Embryonic facial prominence (tissue), 1 donor: ENCODE results near the gene PRDX2.
"Not testable (repeated sequence)": the region's sequence is repeated elsewhere in the genome, so short reads cannot be mapped to it uniquely, and the experiment has no call there.

ENCODE experiments used
- DNase-seq: peaks from one replicate; pipeline ENCODE4 v3.0.0-alpha.2; 2016; ENCODE audit errors: extremely low spot score

Gene PRDX2

DNA sequence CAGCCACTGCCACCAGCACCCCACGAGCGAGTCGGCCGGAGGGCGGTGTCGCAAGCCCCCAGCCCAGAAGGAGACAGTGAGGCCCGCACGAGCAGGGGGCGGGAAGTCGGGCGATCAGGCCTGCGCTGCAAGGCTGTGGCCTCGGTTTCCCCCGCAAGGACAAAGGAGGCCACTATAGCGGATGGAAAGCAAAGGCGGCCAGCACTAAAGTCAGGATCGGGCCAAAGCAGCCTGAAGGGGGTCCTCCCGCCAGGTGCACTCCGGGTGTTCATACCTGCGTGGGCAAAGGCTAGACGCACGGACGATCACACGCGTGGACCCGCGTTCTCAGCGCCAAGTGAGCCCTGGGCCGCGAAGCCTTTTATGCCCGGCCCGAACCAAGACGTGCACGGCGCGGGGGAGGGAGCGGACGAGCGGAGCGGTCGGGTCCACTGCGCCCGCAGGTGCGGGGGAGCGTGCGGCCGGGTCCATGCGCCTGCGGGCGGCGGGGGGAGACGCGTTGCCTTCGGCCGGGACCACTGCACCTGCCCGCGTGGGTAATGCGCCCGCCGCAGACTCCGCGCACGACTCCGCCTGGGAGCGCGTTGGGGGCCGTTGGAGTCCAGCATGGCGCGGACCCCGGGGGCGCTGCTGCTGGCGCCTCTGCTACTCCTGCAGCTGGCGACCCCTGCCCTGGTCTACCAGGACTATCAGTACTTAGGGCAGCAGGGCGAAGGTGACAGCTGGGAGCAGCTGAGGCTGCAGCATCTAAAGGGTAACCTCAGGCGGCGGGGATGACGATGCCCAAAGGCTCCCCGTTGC, at the start of gene PRDX2, which contains the start of gene THSD8:
TSS of gene PRDX2 (minus strand) at position 335 of the 801 bp plus-strand sequence. CDS start 539 bp downstream, outside the sequence.
TSS of gene THSD8 (plus strand) at position 604 of the 801 bp plus-strand sequence. CDS start at position 607, 3 bp downstream.
- no peak for DNase-seq

- DNase-seq: no peak
Measured at GRCh38 chr19:12847159-12848139, 45.8 kb upstream of the PRDX2 start.

DNA sequence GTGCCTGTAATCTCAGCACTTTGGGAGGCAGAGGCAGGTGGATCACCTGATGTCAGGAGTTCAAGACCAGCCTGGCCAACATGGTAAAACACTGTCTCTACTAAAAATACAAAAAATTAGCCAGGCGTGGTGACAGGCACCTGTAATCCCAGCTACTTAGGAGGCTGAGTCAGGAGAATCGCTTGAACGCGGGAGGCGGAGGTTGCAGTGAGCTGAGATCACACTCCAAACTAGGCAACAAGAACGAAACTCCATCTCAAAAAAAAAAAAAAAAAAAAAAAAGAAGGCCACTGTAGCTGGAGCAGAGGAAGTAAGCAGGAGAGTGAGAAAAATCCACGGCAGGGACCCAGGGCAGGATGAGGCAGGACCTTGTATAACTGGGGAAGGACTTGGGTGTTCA, 45.0 kb upstream of the PRDX2 start:
- not testable (repeated sequence) for DNase-seq

DNA sequence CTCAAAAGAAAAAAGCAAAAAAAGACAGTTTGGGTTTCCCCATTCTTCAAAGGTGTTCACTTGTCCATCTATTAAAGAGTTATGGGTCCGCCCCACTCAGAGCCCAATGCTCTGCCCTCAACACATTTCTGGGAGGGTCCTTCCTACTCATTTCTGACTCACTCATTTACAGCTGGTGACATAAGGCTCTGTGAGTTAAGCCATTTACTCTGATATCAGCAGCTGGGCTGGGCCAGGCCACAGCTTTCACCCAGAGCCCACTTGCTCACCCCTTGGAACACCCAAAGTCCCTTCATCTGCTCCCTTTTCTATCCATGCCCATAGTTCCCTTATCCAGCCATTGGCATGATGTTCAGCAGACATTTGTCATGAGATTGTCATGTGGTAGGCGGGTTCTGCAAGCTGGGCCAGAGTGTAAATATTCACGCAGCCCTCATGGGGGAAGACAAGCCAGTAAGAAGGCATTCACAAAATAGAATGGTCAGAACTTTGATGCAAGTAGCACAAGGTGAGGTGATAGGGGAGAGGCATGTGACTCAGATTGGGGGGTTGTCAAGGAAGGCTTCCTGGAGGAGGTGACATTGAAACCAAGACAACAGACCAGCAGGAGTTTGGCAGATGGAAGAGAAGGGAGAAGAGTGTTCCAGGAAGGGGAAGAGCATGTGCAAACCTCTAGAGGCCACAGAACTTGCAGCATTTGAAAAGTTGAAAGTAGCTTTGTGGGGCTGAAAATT, 42.6 kb upstream of the PRDX2 start:
- DNase-seq: no peak

DNA sequence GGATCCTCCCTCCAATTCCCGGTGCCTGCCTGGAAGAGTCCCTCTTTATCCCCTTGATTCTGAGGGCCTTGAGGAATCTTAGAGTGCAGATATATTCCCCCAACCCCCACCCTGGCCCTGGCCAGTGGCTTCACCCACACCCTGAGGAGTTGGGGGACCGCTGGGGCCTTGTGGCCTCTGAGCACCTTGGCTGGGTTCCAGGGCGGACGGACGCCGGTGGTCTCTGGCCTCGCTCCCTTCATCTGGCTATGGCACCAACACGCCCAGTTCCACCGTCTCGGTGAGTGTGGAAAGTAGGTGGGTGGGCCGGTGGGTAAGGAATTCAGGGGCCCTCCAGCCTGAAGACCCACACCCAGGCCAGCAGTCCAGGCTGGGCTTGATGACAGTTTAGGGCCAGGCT, 41.7 kb upstream of the PRDX2 start:
- no peak for DNase-seq

GRCh38 chr19:12842511-12842910, 40.9 kb upstream of the PRDX2 start:
- no peak for DNase-seq

DNA sequence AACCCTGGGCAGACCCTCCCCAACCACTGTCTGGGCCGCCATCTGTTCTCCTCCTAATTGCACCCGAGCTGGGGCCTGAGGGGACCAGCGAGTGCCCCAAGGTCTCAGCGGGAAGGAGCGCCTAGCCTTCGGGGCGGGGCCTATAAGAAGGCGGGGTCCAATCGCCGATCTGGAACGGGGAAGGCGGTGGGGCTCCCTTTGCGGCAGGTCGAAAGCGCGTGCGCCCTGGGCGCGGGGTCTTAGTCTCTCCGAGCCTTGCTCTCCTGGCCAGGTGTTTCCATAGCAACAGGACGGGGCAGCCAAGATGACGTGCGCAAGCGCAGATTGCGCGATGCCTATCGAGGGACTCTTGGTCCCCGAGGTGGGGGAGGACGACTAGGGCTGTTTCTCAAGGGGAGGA, 39.5 kb upstream of the PRDX2 start:
- no peak for DNase-seq

DNA sequence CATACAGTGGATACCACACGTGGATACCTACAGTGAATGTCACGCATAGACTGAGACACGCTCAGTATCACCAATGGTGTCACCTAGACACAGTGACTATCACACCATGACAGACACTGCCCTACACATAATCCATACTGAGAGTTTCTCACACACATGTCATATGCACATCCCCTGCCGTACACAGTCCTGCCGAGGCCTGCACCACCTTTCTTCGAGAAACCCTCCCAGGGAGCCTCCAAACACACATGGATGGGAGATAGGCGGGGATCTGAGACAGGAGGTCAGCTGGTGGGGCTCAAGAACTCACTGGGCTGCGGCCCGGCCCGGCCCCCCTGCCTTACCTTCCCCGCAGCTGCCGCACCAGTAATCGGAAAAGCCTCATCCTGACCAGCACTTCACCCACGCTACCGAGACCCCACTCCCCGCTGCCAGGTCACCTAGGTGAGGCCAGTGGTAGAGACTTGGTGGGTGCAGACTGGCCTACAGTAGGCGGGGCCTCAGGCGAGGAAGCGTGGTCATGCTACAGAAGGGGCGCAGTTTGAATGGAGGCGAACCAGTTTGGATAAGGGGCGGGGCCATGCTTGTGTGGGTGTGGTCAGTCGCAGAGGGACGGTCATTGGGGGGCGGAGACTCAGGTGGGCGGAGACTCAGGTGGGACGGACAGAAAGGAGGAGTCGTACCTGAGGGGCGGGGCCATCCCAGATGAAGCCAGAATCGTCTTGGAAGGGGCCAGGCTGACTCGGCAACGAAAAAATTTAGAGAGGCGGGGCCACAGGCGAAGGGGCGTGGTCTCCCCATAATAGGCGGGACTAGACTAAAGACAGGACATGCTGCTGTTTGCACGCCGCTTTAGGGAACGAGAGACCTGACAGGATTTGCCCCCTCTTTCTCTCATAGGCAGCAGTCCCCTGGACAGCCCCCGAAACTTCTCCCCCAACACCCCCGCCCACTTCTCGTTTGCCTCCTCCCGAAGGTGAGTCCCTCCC, 38.8 kb upstream of the PRDX2 start:
- DNase-seq: no peak

DNA sequence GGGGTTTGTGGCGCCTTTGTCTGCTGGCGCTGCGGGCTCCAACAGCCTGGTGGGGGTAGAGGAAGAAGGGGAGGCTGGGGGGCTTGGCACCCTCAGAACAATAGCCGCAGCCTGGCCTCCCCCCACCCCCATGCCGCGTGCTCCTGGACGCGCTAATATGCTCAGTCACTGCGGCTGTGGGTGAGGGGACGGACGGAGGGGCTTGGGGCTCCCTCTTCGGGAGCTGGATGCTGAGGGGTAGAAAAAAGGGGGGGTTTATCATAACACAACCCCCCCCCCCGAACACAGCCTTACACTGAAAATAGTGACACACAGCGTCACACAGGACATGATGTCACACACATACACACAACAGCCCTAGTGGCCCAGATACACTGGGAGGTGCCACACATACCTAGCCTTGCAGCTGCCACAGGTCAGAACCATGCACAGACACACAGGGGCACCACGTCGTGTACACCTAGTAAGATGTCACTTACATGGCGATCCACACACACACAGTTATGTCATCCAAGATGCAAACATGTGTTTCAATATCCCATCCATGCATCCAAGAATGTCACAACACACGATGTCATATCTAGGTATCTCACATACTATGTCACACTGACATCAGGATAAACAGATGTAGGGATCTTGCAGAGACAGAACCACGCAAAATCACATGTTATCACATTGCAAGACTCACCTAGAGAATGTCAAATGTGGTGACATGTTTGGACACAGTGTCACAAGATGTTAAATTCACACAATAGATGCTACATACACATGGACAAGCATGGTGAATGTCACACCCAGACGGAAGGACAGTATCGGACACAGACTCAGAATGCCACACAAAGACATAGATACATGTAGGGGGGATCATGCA, 37.5 kb upstream of the PRDX2 start:
- no peak for DNase-seq

DNA sequence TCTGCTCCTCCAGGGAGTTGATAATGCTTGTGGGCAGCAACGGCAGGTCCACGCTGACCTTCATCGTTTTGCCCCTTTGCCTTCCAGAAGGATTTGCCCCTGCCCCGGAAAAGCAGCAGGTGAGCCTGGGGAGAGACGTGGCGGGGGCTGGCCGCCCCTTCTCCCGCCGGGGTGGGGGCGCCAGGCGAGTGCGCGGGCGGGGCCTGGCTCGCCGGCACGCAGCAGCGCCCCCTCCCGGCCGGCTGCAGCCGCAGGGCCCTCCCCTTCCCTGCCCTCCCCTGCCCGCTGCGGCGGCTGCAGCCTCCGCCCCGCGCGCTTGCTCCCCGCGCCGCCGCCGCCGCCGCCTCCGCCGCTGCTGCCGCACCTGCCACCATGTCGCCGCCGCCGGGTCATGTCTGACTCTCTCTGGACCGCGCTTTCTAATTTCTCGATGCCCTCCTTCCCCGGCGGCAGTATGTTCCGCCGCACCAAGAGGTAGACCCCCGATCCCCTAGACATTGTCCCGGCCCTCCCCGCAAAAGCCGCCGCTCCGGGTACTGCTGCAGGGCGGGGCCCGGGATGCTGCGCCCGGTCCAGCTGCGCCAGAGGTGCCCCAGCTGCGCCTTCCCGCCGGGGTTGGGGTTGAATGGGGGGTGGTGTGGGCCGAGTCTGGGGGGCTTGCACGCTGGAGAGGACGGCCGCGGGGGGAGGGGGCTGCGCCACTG, 36.7 kb upstream of the PRDX2 start, which contains the start of gene MAST1:
TSS of gene MAST1 (plus strand) at position 334 of the 704 bp plus-strand sequence. CDS start at position 392, 58 bp downstream.
- no peak for DNase-seq

GRCh38 chr19:12837225-12837624, 35.6 kb upstream of the PRDX2 start:
- no peak for DNase-seq

DNA sequence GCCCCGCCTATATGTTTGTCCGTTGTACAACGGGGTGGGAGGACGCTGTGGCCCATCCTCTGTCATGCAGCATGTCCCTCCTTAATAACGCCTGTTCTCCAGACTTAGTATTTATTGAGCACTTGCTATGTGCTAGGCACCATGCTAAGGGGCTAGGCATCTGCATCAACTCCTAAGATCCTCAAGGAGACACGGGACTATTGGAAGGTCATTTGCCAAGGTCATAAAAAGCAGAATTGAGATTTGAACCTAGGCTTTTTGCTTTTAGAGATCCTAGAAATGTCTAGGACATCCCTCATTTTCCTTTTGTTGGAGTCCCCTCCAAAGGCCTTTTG, 34.9 kb upstream of the PRDX2 start:
- no peak for DNase-seq

- DNase-seq: no peak
Measured at GRCh38 chr19:12834976-12835757, 33.6 kb upstream of the PRDX2 start.

GRCh38 chr19:12834566-12834943, 33.0 kb upstream of the PRDX2 start, which contains the start of gene RTBDN:
Gene RTBDN, minus strand, starts transcription at chr19:12834579. Its CDS starts 4,600 bp downstream, at chr19:12829979.
- no peak for DNase-seq

- no peak for DNase-seq
Measured at GRCh38 chr19:12833738-12834565, 32.4 kb upstream of the PRDX2 start.

DNA sequence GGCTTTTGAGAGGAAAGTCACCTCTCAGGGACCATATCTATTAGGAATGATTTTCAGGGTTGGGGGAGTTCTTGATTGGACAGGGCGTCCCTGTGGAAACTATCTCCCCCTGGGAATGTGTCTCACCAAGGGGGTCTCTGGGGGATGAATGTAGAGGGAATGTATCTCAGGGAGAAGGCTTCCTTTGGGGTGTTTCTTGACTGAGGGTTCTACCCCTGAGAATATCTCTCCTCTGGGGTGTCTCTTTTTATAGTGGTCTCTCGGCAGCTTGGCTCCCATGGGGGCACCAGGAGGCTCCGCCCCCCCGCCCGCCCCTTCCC, 31.8 kb upstream of the PRDX2 start:
- no peak for DNase-seq

GRCh38 chr19:12828494-12828893, 26.9 kb upstream of the PRDX2 start:
- DNase-seq: no peak
